ENCODE measurements around the gene FAM187B. TPM values are rescaled to one million over a fixed set of nuclear protein-coding genes. Genes with fewer than 3 reads are reported as not detected.

The FAM187B gene
- total and polyA plus RNA-seq, 2 experiments from 2014 or later: 0.23 TPM; not detected in 1

DNA sequence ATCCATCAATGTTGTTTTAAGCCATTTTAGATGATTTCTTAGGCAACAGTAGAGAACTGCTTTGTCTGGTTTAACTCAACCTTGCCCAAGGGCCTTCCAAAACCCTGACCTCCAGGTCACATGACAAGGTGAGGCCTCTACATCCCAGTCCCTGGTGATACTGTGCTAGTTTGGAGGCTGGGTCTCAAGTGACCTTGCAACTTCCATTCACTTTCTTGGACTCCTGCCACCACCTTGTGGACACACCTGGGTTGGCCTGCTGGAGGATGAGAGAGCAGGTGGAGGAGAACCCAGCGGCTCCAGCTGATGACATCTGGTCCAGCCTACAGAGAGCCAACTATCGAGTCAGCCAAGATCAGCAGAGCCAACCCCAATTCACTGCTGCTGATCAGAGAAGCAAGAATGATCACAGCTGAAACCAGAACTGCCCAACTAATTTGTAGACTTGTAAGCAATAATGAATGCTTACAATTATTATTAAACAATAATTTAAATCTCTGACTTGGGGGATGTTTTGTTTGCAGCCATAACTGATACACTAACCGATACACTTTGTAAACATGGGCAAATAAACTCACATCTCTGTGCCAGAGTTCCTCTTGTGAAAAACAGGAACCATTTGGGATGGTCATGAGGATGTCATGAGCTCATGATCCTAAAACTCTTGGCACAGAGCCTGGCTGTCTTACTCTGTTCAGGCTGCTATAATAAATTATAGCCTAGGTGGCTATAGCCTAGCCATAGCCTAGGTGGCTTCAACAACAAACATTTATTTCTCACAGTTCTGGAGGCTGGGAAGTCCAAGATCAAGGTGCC lies 11.5 kb downstream of the FAM187B start (continued):
- peak; percentile 47 to 76 for TF ChIP-seq CTCF (conservative IDR thresholded peaks at IDR 0.05; ENCODE audit: low read depth in 2 of 2)
- TF ChIP-seq EZH2 (IDR thresholded peaks at IDR 0.05; ENCODE audit: low read depth, unreplicated experiment): no peak

- Histone ChIP-seq H4K20me1 (replicated peaks; ENCODE audit: insufficient read depth) (no peaks in the 10 kb centered on the region), H3K27me3 (ENCODE audit: insufficient read depth) (no peaks in the 10 kb centered on the region), H2AFZ (no peak overlapping the region), H3K27ac (ENCODE audit: low read depth) (no peak overlapping the region), H3K36me3 (ENCODE audit: insufficient read depth) (no peaks in the 10 kb centered on the region), H3F3A (replicated peaks; ENCODE audit: low read depth) (0 out of 2 replicates have a peak, but pooled peaks cover 3% of the 10 kb centered on the region), H3K79me2 (replicated peaks; ENCODE audit: insufficient read depth) (no peaks in the 10 kb centered on the region), H3K4me2 (no peak overlapping the region), H3K9me2 (ENCODE audit: insufficient read depth) (peaks cover 10% of the 10 kb centered on the region; the same call in 1 of the 2 replicates), H3K4me1 (ENCODE audit: insufficient read depth) (no peaks in the 10 kb centered on the region), H3K4me3 (no peak overlapping the region)
- peaks cover 21% of the 10 kb centered on the region for H3K9me3 Mint-ChIP-seq
- H3K27me3 Mint-ChIP-seq (ENCODE audit: insufficient read depth, low read depth, poor library complexity): peaks cover 12% of the 10 kb centered on the region
- H3K4me1 Mint-ChIP-seq: peaks cover 5% of the 10 kb centered on the region
- DNase-seq (ENCODE audit: low spot score) (no peak), ATAC-seq (no peak)
- H3K27ac Mint-ChIP-seq: no peak overlapping the region
- H3K4me3 Mint-ChIP-seq: no peak overlapping the region
- H3K36me3 Mint-ChIP-seq (ENCODE audit: low read depth): peaks cover 12% of the 10 kb centered on the region; the same call in 1 of the 3 replicates
- TF ChIP-seq, protein P1, sequence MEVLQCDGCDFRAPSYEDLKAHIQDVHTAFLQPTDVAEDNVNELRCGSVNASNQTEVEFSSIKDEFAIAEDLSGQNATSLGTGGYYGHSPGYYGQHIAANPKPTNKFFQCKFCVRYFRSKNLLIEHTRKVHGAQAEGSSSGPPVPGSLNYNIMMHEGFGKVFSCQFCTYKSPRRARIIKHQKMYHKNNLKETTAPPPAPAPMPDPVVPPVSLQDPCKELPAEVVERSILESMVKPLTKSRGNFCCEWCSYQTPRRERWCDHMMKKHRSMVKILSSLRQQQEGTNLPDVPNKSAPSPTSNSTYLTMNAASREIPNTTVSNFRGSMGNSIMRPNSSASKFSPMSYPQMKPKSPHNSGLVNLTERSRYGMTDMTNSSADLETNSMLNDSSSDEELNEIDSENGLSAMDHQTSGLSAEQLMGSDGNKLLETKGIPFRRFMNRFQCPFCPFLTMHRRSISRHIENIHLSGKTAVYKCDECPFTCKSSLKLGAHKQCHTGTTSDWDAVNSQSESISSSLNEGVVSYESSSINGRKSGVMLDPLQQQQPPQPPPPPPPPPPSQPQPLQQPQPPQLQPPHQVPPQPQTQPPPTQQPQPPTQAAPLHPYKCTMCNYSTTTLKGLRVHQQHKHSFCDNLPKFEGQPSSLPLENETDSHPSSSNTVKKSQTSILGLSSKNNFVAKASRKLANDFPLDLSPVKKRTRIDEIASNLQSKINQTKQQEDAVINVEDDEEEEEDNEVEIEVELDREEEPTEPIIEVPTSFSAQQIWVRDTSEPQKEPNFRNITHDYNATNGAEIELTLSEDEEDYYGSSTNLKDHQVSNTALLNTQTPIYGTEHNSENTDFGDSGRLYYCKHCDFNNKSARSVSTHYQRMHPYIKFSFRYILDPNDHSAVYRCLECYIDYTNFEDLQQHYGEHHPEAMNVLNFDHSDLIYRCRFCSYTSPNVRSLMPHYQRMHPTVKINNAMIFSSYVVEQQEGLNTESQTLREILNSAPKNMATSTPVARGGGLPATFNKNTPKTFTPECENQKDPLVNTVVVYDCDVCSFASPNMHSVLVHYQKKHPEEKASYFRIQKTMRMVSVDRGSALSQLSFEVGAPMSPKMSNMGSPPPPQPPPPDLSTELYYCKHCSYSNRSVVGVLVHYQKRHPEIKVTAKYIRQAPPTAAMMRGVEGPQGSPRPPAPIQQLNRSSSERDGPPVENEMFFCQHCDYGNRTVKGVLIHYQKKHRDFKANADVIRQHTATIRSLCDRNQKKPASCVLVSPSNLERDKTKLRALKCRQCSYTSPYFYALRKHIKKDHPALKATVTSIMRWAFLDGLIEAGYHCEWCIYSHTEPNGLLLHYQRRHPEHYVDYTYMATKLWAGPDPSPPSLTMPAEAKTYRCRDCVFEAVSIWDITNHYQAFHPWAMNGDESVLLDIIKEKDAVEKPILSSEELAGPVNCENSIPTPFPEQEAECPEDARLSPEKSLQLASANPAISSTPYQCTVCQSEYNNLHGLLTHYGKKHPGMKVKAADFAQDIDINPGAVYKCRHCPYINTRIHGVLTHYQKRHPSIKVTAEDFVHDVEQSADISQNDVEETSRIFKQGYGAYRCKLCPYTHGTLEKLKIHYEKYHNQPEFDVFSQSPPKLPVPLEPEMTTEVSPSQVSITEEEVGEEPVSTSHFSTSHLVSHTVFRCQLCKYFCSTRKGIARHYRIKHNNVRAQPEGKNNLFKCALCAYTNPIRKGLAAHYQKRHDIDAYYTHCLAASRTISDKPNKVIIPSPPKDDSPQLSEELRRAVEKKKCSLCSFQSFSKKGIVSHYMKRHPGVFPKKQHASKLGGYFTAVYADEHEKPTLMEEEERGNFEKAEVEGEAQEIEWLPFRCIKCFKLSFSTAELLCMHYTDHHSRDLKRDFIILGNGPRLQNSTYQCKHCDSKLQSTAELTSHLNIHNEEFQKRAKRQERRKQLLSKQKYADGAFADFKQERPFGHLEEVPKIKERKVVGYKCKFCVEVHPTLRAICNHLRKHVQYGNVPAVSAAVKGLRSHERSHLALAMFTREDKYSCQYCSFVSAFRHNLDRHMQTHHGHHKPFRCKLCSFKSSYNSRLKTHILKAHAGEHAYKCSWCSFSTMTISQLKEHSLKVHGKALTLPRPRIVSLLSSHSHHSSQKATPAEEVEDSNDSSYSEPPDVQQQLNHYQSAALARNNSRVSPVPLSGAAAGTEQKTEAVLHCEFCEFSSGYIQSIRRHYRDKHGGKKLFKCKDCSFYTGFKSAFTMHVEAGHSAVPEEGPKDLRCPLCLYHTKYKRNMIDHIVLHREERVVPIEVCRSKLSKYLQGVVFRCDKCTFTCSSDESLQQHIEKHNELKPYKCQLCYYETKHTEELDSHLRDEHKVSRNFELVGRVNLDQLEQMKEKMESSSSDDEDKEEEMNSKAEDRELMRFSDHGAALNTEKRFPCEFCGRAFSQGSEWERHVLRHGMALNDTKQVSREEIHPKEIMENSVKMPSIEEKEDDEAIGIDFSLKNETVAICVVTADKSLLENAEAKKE (CRISPR knock-in tag; IDR thresholded peaks at IDR 0.05): no peak
- TF ChIP-seq CREB1 (CRISPR knock-in tag; IDR thresholded peaks at IDR 0.05; ENCODE audit: low read depth) (no peak), EZH2phosphoT487 (IDR thresholded peaks at IDR 0.05; ENCODE audit: unreplicated experiment) (no peak), CTCF (conservative IDR thresholded peaks at IDR 0.05; ENCODE audit: low read depth in 2 of 2) (no peak), EZH2 (IDR thresholded peaks at IDR 0.05; ENCODE audit: low read depth, unreplicated experiment) (no peak), ZNF331 (CRISPR knock-in tag; IDR thresholded peaks at IDR 0.05; ENCODE audit: low read depth) (no peak), STAT1 (IDR thresholded peaks at IDR 0.05; ENCODE audit: unreplicated experiment) (no peak), ZNF114 (CRISPR knock-in tag; IDR thresholded peaks at IDR 0.05) (no peak)
Measured at GRCh38 chr19:35216016-35216832, 12.3 kb downstream of the FAM187B start.
